GM12878 (cell line): ENCODE data around the gene CBX2. TPM values are rescaled to one million over a fixed set of nuclear protein-coding genes. Genes with fewer than 3 reads are reported as not detected.

Experiments used
- ATAC-seq: fragments of 200-7000 bp; cut with Tn5 transposase; 3 replicates; pipeline ENCODE4 v1.9.1; 2020; ENCODE audit warnings: mild to moderate bottlenecking, moderate library complexity
- BruUV-seq: library from RNA; stranded (reverse); fragments of 400-500 nt; replicated peaks from 2 replicates; lab custom pipeline; 2021; lab: Mats Ljungman, UMichigan
- CTCF ChIA-PET: fragments of 300-600 bp; sonication (Branson Sonifier 250); formaldehyde crosslinking; extraction: SDS; loops from one replicate; lab custom pipeline; 2021; ENCODE audit warnings: inconsistent platforms; lab: Yijun Ruan, JAX
- POLR2A ChIA-PET: fragments of 350-600 bp; formaldehyde crosslinking; extraction: SDS; loops from one replicate; lab custom pipeline; 2021; ENCODE audit warnings: inconsistent platforms; lab: Charles Lee
- RAD21 ChIA-PET: fragments of 300-600 bp; sonication (Branson Sonifier 250); formaldehyde crosslinking; loops from one replicate; lab custom pipeline; 2023; ENCODE audit warnings: antibody characterized with exemption; ENCODE audit not compliant: unreplicated experiment; lab: Charles Lee
- SMC1A ChIA-PET: fragments of 300-600 bp; sonication (Branson Sonifier 250); formaldehyde crosslinking; loops from one replicate; lab custom pipeline; 2023; ENCODE audit not compliant: unreplicated experiment, uncharacterized antibody; lab: Charles Lee
- DNase-seq: peaks from one replicate; pipeline ENCODE4 v3.0.0-alpha.2; 2011; ENCODE audit warnings: low read depth, low spot score
- FAIRE-seq: peaks from 3 replicates; lab custom pipeline; 2011; peaks lifted over from hg19 to GRCh38; lab: Jason Lieb, UNC
- H2AFZ ChIP-seq: 2 replicates; pipeline ENCODE4 v1.6.0; 2011; ENCODE audit warnings: low read depth, low read length, control low read depth; ENCODE audit not compliant: control insufficient read depth
- H3K27ac ChIP-seq: 2 replicates; pipeline ENCODE4 v1.5.1; 2011; ENCODE audit warnings: control low read depth; ENCODE audit not compliant: control insufficient read depth, insufficient read depth
- H3K27me3 ChIP-seq, 2 experiments: replicated peaks in 1 of 2; 2 replicates each; pipeline versions ENCODE4 v1.6.0 to v1.6.1; 2011; ENCODE audit warnings: low read length in 1 of 2; ENCODE audit not compliant: control insufficient read depth in 2 of 2, insufficient read depth in 2 of 2
- H3K36me3 ChIP-seq, 2 experiments: 2 replicates each; pipeline ENCODE4 v1.5.1; 2011; ENCODE audit warnings: low read length in 1 of 2; ENCODE audit not compliant: control insufficient read depth in 2 of 2, insufficient read depth in 2 of 2
- H3K4me1 ChIP-seq: 2 replicates; pipeline ENCODE4 v1.6.1; 2011; ENCODE audit warnings: mild to moderate bottlenecking, low read length, moderate library complexity, mixed read lengths; ENCODE audit not compliant: control insufficient read depth, insufficient read depth
- H3K4me2 ChIP-seq: 2 replicates; pipeline ENCODE4 v1.6.0; 2011; ENCODE audit warnings: control low read depth; ENCODE audit not compliant: control insufficient read depth, insufficient read depth
- H3K4me3 ChIP-seq: fragments of 200-600 bp; sonication (generic); 2 replicates; pipeline ENCODE4 v1.5.1; 2016
- H3K79me2 ChIP-seq: 2 replicates; pipeline ENCODE4 v1.6.0; 2011; ENCODE audit warnings: low read length; ENCODE audit not compliant: control insufficient read depth, insufficient read depth
- H3K9ac ChIP-seq: 2 replicates; pipeline ENCODE4 v1.8.0; 2011; ENCODE audit warnings: low read length, control low read depth, mixed read lengths; ENCODE audit not compliant: control insufficient read depth, insufficient read depth
- H3K9me3 ChIP-seq: replicated peaks from 3 replicates; pipeline ENCODE4 v1.5.1; 2011; ENCODE audit warnings: mild to moderate bottlenecking, low read length; ENCODE audit not compliant: control insufficient read depth, insufficient read depth
- H4K20me1 ChIP-seq: 2 replicates; pipeline ENCODE4 v1.6.0; 2011; ENCODE audit not compliant: control insufficient read depth, insufficient read depth
- CREB1 ChIP-seq: IDR thresholded peaks from 2 replicates; pipeline ENCODE4 v1.6.1; 2012; ENCODE audit warnings: low read depth, mild to moderate bottlenecking, inconsistent platforms
- ETV6 ChIP-seq, 2 experiments: fragments of 450-650 bp in 1 of 2; IDR thresholded peaks in 1 of 2; conservative IDR thresholded peaks in 1 of 2; 2 replicates each; pipeline ENCODE4 v1.6.1; 2014; ENCODE audit warnings: antibody characterized with exemption in 1 of 2, borderline replicate concordance in 1 of 2, low read depth in 1 of 2, mild to moderate bottlenecking in 1 of 2, moderate library complexity in 1 of 2
- FOXM1 ChIP-seq: IDR thresholded peaks from 2 replicates; pipeline ENCODE4 v1.6.1; 2012; ENCODE audit warnings: low read depth, mild to moderate bottlenecking, inconsistent platforms, low read length, moderate library complexity
- IKZF1 ChIP-seq: fragments of 450-650 bp; conservative IDR thresholded peaks from 2 replicates; pipeline ENCODE4 v1.6.1; 2017; ENCODE audit warnings: antibody characterized with exemption, mild to moderate bottlenecking
- JUNB ChIP-seq: IDR thresholded peaks from 2 replicates; pipeline ENCODE4 v1.6.1; 2016; ENCODE audit warnings: antibody characterized with exemption, mild to moderate bottlenecking
- PBX3 ChIP-seq: IDR thresholded peaks from 2 replicates; pipeline ENCODE4 v1.6.1; 2011; ENCODE audit warnings: mild to moderate bottlenecking, low read depth, low read length, moderate library complexity; ENCODE audit not compliant: insufficient replicate concordance
- SP1 ChIP-seq: IDR thresholded peaks from one replicate; pipeline ENCODE4 v1.6.1; 2011; ENCODE audit warnings: low read depth, low read length
- SRF ChIP-seq, 2 experiments: IDR thresholded peaks; 2 replicates each; pipeline ENCODE4 v1.6.1; 2011; ENCODE audit warnings: low read depth in 2 of 2, low read length in 2 of 2, mild to moderate bottlenecking in 1 of 2, moderate library complexity in 1 of 2
- ZNF24 ChIP-seq: fragments of 450-650 bp; IDR thresholded peaks from 2 replicates; pipeline ENCODE4 v1.6.1; 2017; ENCODE audit warnings: antibody characterized with exemption, mild to moderate bottlenecking
- ZNF687 ChIP-seq: fragments of 450-650 bp; IDR thresholded peaks from 2 replicates; pipeline ENCODE4 v1.6.1; 2017; ENCODE audit warnings: mild to moderate bottlenecking, moderate library complexity
- WGBS: methylation state at CpG from one replicate; pipeline ENCODE4 v1.1.6; 2016; ENCODE audit warnings: low lambda C conversion rate; ENCODE audit not compliant: insufficient replicate concordance, insufficient coverage; ENCODE audit errors: missing lambda C conversion rate; 5-methylcytosine and 5-hydroxymethylcytosine counted together
- in situ Hi-C: fragments of 300-500 bp; cut with MboI; formaldehyde crosslinking; loops from 9 replicates; pipeline ENCODE4 v1.14.3; 2018; ENCODE audit warnings: mixed read lengths
- intact Hi-C: fragments of 100-400 bp; cut with micrococcal nuclease; formaldehyde crosslinking; loops from one replicate; pipeline ENCODE4 v1.14.2; 2022; ENCODE audit not compliant: unreplicated experiment
- polyA plus RNA-seq, 11 experiments: library from polyadenylated mRNA; depleted of rRNA in 4 of 11; unstranded in 6 of 11; stranded (reverse) in 5 of 11; fragments of >200 nt; fragmentation: Nextera tagmentation in 4 of 11; fragmentation: Illumina TruSeq in 1 of 11; extraction: Ambion mirVana in 4 of 11; extraction: Trizol in 1 of 11; gene quantifications; 1 replicate in 1 of 11; 2 replicates in 10 of 11; pipeline versions ENCODE4 v1.2.1 to v1.2.3, GENCODE V29; 2011 to 2016; ENCODE audit warnings: inconsistent platforms in 2 of 11, missing spikeins in 2 of 11, low read depth in 1 of 11
- total RNA-seq, 4 experiments: library from RNA; depleted of rRNA in 3 of 4; stranded (reverse); fragments of >200 nt in 3 of 4; fragmentation: Illumina TruSeq in 1 of 4; extraction: Trizol in 1 of 4; gene quantifications; 2 replicates each; pipeline versions ENCODE4 v1.2.1 to v1.2.3, GENCODE V29; 2013 to 2021
- TF ChIP-seq, protein P1 (sequence below): fragments of 450-650 bp; formaldehyde crosslinking; IDR thresholded peaks from 2 replicates; pipeline ENCODE4 v1.4.0; 2022; ENCODE audit warnings: mild to moderate bottlenecking, moderate library complexity
- TF ChIP-seq, protein P2 (sequence below): IDR thresholded peaks from 2 replicates; pipeline ENCODE4 v1.6.1; 2012; ENCODE audit warnings: low read length, inconsistent platforms

CBX2 gene
- total and polyA plus RNA-seq, 10 of the 15 experiments (the other 5 are each of a cell fraction or from before 2014, with no cell fraction given) = 0.35 to 7.5 (median 4.2) TPM

- H2AFZ ChIP-seq = no peak overlapping the region
- in situ Hi-C loops (no loop called here), intact Hi-C loops (no loop called here)
- TF ChIP-seq JUNB (no peak), PBX3 (no peak), ZNF687 (no peak), SP1 (no peak), SRF (IDR thresholded peaks at IDR 0.05; ENCODE audit: low read depth in 2 of 2, low read length in 2 of 2) (no peak), ZNF24 (no peak), IKZF1 (no peak), ETV6 (conservative IDR thresholded peaks at IDR 0.05 in 1 of 2, IDR thresholded peaks at IDR 0.05 in 1 of 2; ENCODE audit: borderline replicate concordance in 1 of 2, low read depth in 1 of 2) (no peak), FOXM1 (no peak), CREB1 (no peak)
- TF ChIP-seq, protein P1, sequence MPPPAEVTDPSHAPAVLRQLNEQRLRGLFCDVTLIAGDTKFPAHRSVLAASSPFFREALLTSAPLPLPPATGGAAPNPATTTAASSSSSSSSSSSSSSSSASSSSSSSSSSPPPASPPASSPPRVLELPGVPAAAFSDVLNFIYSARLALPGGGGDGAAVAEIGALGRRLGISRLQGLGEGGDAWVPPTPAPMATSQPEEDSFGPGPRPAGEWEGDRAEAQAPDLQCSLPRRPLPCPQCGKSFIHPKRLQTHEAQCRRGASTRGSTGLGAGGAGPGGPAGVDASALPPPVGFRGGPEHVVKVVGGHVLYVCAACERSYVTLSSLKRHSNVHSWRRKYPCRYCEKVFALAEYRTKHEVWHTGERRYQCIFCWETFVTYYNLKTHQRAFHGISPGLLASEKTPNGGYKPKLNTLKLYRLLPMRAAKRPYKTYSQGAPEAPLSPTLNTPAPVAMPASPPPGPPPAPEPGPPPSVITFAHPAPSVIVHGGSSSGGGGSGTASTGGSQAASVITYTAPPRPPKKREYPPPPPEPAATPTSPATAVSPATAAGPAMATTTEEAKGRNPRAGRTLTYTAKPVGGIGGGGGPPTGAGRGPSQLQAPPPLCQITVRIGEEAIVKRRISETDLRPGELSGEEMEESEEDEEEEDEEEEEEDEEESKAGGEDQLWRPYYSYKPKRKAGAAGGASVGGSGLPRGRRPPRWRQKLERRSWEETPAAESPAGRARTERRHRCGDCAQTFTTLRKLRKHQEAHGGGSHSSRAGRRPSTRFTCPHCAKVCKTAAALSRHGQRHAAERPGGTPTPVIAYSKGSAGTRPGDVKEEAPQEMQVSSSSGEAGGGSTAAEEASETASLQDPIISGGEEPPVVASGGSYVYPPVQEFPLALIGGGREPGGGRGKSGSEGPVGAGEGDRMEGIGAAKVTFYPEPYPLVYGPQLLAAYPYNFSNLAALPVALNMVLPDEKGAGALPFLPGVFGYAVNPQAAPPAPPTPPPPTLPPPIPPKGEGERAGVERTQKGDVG (CRISPR knock-in tag) = no peak
- TF ChIP-seq, protein P2, sequence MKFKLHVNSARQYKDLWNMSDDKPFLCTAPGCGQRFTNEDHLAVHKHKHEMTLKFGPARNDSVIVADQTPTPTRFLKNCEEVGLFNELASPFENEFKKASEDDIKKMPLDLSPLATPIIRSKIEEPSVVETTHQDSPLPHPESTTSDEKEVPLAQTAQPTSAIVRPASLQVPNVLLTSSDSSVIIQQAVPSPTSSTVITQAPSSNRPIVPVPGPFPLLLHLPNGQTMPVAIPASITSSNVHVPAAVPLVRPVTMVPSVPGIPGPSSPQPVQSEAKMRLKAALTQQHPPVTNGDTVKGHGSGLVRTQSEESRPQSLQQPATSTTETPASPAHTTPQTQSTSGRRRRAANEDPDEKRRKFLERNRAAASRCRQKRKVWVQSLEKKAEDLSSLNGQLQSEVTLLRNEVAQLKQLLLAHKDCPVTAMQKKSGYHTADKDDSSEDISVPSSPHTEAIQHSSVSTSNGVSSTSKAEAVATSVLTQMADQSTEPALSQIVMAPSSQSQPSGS = no peak
- no peak overlapping the region for H3K9ac ChIP-seq
- no peaks in the 10 kb centered on the region for H3K9me3 ChIP-seq
- no peak overlapping the region for H3K4me3 ChIP-seq
- no peaks in the 10 kb centered on the region for H3K36me3 ChIP-seq
- ATAC-seq (no peak), FAIRE-seq (no peak), DNase-seq (no peak)
- WGBS = 67% methylated on average over 13 of the region's 17 CpGs
- ChIA-PET SMC1A (interaction anchor here (1.1 kb wide), 1 partner anchor 13 kb away, joined by 3 read pairs; no protein-coding TSS in a partner anchor), CTCF (interaction anchor here (1.7 kb wide), 1 partner anchor 15 kb away, joined by 5 read pairs; the partner anchor contains the start of gene CBX4), POLR2A (interaction anchor here (0.5 kb wide), 1 partner anchor 27 kb away, joined by 3 read pairs; the partner anchor contains the start of gene CBX8), RAD21 (no interaction called here)
- peaks cover 4% of the 10 kb centered on the region; the same call in 1 of the 2 replicates for H3K4me1 ChIP-seq
- no peaks in the 10 kb centered on the region for H3K79me2 ChIP-seq
- BruUV-seq = no TSS peak
- no peak overlapping the region for H3K27ac ChIP-seq
- H4K20me1 ChIP-seq = no peaks in the 10 kb centered on the region; the same call in 1 of the 2 replicates
- peaks cover 3 to 6% of the 10 kb centered on the region in 2 experiments; a peak in 3 of 4 replicates for H3K27me3 ChIP-seq
- H3K4me2 ChIP-seq = no peak overlapping the region
Measured at GRCh38 chr17:79824234-79824633, 46.3 kb downstream of the CBX2 start.
